Bone marrow (tissue), 2 donors: ENCODE data around the gene BCL2L13.
A peak's percentile ranks its signal among the peaks of the same experiment; 100 is the strongest.
"Not testable (repeated sequence)": the region's sequence is repeated elsewhere in the genome, so short reads cannot be mapped to it uniquely, and the experiment has no call there.

ENCODE experiments used
- DNase-seq, 2 donors: peaks; one replicate each; lab custom pipeline; 2025; lab: John Stamatoyannopoulos, UW

BCL2L13 gene

GRCh38 chr22:17695986-17696385 is 57.4 kb downstream of the BCL2L13 start:
- no peak for DNase-seq

- not testable (repeated sequence) for DNase-seq
These were observed 58.6 kb downstream of the BCL2L13 start for GRCh38 chr22:17697196-17697595.

GRCh38 chr22:17698276-17698675 is 59.7 kb downstream of the BCL2L13 start:
- DNase-seq = not testable (repeated sequence)

- no peak for DNase-seq
These were observed 60.4 kb downstream of the BCL2L13 start for GRCh38 chr22:17698948-17699347.

DNA sequence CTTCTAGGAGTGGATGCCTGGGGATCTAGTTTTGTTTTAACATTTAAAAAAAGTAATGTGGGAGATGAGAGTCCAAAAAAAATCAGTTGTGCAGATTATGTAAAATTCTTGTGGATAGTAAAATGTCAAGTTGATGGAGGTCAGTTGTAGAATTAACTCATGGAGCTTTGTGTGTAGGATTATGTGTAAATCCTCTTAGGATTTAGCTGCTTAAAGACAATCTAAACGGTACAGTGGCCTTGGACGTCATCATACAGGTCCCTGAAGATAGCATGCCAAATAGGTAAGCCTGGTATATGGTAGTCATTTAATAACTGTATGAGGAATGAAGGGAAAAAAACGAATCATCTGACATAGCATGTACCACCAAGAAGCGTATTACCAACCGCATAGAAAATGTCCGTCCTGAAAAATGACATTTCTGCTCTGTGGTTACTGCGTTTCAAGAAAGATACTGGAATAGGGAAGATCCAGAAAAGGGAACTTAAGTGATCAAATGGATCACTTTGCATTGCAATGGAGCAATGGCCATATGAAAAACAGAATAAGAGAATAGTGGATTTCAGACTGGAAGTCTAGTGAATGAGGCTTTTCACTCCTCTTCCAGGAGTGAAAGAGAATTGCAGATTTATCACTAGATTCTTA is 61.3 kb downstream of the BCL2L13 start:
- DNase-seq = no peak

DNA sequence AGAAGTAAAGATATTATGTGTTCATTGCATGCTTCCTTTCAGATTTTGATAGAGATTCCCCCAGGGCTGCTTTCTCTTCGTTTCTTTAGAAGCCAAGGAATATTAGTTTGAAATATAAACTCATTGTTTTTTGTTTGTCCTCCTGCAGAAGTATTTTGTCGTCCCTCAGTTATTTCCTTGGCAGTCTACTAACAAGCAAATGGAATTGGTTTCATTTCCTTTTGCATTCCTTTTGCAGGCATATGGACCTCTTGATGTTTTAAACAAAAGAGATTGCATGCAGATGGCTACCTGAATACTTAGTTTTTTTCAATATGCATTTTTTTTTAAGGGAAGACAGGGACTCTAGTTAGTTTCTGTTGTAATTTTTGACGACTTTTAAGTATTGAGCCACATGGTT is 62.2 kb downstream of the BCL2L13 start:
- DNase-seq = no peak

GRCh38 chr22:17703811-17704210 is 65.3 kb downstream of the BCL2L13 start:
- DNase-seq = no peak

DNA sequence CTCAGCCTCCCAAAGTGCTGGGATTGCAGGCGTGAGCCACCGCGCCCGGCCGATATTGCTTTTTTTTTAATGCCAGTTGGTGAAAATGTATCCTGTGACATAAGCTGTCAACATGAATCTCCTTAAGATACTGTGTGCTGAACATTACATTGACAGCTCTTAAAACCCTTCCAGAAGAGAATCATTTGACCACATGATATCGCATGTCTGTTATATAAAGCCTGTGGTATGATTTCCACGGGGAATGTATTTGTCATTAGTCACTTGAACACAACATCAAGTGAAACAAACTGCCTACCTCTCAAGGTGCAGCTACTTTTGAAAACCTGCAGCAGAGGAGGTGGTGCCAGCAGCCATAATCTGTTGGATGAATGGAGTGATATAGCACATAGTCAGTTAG is 67.0 kb downstream of the BCL2L13 start:
- no peak for DNase-seq

DNA sequence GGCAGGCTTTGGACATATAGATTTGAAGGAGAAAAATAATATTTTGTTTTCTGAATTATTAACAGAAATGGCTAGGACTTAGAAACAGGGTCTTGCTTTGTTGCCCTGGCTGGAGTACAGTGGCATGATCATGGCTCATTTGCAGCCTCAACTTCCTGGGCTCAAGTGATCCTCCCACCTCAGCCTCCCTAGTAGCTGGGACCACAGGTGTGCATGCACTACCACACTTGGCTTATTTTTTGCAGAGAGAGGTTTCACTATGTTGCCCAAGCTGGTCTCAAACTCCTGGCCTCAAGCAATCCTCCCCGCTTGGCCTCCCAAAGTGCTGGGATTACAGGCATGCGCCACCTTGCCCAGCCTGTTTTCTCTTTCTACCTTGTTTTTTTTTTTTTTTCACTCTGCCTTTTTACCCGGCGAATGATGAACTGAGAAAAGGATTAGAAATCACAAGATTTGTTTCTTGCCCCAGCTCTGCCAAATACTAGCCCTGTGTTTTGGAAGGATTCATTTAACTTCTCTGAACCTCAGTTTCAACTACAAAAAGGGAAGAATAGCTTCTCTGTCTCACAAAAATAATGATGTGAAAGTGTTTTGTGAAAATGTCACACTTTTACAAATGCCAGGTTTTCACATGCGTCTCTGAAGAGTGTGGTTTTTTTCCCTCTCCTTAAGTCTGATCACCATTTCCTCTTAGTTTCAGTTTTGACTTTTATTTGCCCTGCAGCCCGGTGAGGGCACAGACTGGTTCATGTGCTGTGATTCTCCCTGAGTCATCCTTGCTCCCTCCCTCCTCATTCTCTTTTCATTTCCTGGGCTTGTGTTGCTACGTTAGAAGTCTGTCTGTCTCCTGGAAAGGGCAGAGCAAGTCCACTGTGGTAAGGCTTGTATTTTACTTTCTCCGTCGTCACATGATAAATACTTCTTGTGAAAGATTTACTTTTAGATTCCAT is 67.7 kb downstream of the BCL2L13 start:
- DNase-seq = peak in 1 of 2 donors; percentile 92

DNA sequence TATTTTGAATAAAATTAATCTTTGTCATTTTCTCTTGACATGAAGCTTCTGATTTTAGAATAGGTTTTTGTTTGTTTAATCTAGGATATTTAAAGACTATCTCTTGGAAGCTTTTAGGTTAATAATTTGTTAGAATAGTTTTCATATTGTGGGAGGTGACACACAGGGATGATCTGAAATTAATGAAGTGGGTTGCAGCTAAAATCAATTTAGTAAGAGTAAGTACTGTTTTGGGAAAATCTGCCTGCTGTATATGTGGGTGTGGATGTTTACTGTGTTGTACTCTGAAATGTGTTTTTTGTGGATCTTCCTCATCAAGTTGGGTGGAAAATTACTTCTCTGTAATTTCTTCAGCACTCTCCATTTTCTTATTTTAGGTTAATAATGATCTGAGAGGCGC is 68.4 kb downstream of the BCL2L13 start:
- DNase-seq = no peak

GRCh38 chr22:17707526-17707925 is 69.0 kb downstream of the BCL2L13 start:
- no peak for DNase-seq

DNA sequence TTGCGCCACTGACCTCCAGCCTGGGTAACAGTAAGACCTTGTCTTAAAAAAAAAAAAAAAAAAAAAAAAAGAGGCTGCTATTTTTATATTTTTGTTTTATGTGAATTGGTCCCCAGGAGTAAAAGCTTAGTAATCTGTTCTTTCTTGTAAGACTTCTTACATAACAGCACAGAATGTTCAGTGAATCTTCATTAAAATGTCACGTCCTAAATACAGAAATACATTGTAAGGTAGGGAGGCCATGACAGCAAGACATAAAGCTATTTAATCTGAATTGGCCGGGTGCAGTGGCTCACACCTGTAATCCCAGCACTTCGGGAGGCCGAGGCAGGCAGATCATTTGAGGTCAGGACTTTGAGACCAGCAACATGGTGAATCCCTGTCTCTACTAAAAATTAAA is 71.5 kb downstream of the BCL2L13 start:
- DNase-seq = no peak

- DNase-seq = no peak
These were observed 73.9 kb downstream of the BCL2L13 start for GRCh38 chr22:17712441-17712840.

GRCh38 chr22:17716529-17716928 is 78.0 kb downstream of the BCL2L13 start:
- DNase-seq = no peak

DNA sequence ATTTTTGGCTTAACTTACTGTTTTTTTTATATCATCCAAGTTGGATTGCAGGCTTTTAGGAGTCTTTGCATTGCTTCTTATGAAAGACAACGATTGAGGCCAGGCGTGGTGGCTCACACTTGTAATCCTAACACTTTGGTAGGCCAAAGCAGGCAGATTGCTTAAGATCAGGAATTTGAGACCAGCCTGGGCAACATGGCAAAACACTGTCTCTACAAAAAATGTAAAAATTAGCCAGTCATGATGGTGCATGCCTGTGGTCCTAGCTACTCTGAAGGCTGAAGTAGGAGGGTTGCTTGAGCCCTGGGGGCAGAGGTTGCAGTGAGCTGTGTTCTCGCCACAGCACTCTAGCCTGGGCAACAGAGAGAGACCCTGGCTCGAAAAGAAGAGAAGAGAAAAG is 79.2 kb downstream of the BCL2L13 start:
- no peak for DNase-seq

DNA sequence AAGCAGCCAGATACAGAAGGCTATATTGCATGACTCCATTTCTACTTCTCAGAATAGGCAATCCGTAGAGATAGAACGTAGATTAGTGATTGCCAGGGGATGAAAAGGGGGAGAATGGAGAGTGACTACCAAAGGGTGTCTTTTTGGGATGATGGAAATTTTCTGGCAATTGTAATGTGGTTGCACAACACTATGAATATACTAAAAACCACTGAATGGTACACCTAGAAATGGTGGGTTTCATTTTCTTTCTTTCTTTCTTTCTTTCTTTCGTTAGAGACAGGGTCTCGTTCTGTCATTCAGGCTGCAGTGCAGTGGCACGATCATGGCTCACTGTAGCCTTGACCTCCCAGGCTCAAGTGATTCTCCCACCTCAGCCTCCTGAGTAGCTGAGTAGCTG is 81.4 kb downstream of the BCL2L13 start:
- DNase-seq = no peak

GRCh38 chr22:17724241-17724640 is 85.7 kb downstream of the BCL2L13 start:
- no peak for DNase-seq

GRCh38 chr22:17724678-17725499 is 86.3 kb downstream of the BCL2L13 start:
- no peak for DNase-seq

DNA sequence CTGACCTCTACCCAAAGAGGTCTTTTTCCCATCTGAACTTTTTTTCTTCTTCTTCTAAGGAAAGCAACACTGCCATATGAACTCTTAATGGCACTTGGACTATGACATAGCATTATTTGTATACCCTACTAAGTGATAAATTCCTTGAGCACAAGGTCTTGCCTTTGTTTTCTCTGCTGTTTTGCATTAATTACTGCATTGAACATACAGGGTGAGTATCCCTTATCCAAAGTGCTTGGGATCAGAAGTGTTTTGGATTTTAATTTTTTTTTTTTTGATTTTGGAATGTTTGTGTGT is 86.9 kb downstream of the BCL2L13 start:
- no peak for DNase-seq

DNA sequence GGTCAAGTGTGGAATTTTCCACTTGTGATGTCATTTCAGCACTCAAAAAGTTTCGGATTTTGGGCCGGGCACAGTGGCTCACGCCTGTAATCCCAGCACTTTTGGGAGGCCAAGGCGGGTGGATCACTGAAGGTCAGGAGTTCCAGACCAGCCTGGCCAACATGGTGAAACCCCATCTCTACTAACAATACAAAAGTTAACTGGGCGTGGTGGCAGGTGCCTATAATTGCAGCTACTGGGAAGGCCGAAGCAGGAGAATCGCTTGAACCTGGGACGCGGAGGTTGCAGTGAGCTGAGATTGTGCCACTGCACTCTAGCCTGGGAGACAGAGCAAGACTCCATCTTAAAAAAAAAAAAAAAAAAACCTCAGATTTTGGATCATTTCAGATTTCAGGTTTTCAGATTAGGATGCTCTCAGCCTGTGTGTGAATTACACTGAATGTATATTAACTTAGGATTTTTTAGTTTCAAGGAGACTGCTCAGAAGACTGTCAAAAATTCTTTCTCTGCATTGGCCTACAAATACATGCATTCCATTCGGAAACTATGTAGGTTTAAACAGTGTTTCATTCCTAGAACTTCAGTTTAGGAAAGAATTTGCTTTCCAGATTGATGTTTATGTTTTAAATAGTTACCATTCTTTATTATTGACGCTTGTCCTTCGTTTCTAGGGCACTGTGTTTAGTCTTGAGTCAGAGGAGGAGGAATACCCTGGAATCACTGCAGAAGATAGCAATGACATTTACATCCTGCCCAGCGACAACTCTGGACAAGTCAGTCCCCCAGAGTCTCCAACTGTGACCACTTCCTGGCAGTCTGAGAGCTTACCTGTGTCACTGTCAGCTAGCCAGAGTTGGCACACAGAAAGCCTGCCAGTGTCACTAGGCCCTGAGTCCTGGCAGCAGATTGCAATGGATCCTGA is 87.7 kb downstream of the BCL2L13 start:
- no peak for DNase-seq
